HEK293 (cell line): ENCODE data around the gene KSR1.

Source experiments
- CTCF ChIA-PET: fragments of 350-600 bp; formaldehyde crosslinking; extraction: SDS; loops from one replicate; lab custom pipeline; 2021; ENCODE audit warnings: antibody characterized with exemption; lab: Yijun Ruan, JAX
- POLR2A ChIA-PET: fragments of 300-600 bp; formaldehyde crosslinking; extraction: SDS; loops from one replicate; lab custom pipeline; 2020; ENCODE audit warnings: antibody characterized with exemption, inconsistent platforms; lab: Yijun Ruan, JAX
- H3K27ac ChIP-seq: fragments of 200-500 bp; sonication (Bioruptor generic); 2 replicates; pipeline ENCODE4 v1.5.1; 2014; ENCODE audit warnings: low read depth, low read length, control low read depth, inconsistent platforms; ENCODE audit errors: extremely low read depth
- H3K36me3 ChIP-seq, 2 experiments: fragments of 200-500 bp in 1 of 2; sonication (Bioruptor generic) in 1 of 2; 1 replicate in 1 of 2; 2 replicates in 1 of 2; pipeline ENCODE4 v1.5.1; 2014 to 2017; ENCODE audit warnings: inconsistent platforms in 2 of 2, low read length in 2 of 2; ENCODE audit not compliant: control insufficient read depth in 2 of 2, insufficient read depth in 1 of 2
- H3K4me1 ChIP-seq: fragments of 200-500 bp; sonication (Bioruptor generic); 2 replicates; pipeline ENCODE4 v1.5.1; 2014; ENCODE audit warnings: mild to moderate bottlenecking, low read length, inconsistent platforms; ENCODE audit not compliant: control insufficient read depth, insufficient read depth
- H3K4me3 ChIP-seq: 2 replicates; pipeline ENCODE4 v1.5.1; 2011; ENCODE audit warnings: low read depth, mild to moderate bottlenecking, control low read depth, low read length, moderate library complexity
- H3K9me3 ChIP-seq: fragments of 200-500 bp; sonication (Bioruptor generic); 2 replicates; pipeline ENCODE4 v1.5.1; 2014; ENCODE audit warnings: low read depth, low read length, inconsistent platforms; ENCODE audit not compliant: control insufficient read depth, insufficient read depth
- FEZF1 ChIP-seq: fragments of 450-650 bp; formaldehyde crosslinking; IDR thresholded peaks from 2 replicates; pipeline ENCODE4 v1.5.1; 2016; ENCODE audit warnings: missing biosample characterization, missing genetic modification characterization
- GLI4 ChIP-seq: fragments of 450-650 bp; formaldehyde crosslinking; IDR thresholded peaks from 2 replicates; pipeline ENCODE4 v1.5.1; 2016; ENCODE audit warnings: missing biosample characterization, missing genetic modification characterization
- HOXD13 ChIP-seq: sonication (generic); formaldehyde crosslinking; IDR thresholded peaks from 2 replicates; pipeline ENCODE4 v1.8.0; 2022; ENCODE audit warnings: missing genetic modification reagents, borderline replicate concordance
- KLF7 ChIP-seq: fragments of 450-650 bp; formaldehyde crosslinking; IDR thresholded peaks from 2 replicates; pipeline ENCODE4 v1.5.1; 2016; ENCODE audit warnings: missing biosample characterization, missing genetic modification characterization, borderline replicate concordance
- ZBTB8A ChIP-seq: fragments of 450-650 bp; formaldehyde crosslinking; IDR thresholded peaks from 2 replicates; pipeline ENCODE4 v1.5.1; 2016; ENCODE audit warnings: missing biosample characterization, missing genetic modification characterization
- ZNF202 ChIP-seq: fragments of 450-650 bp; formaldehyde crosslinking; IDR thresholded peaks from 2 replicates; pipeline ENCODE4 v1.5.1; 2016; ENCODE audit warnings: missing biosample characterization, missing genetic modification characterization, borderline replicate concordance
- ZNF266 ChIP-seq: fragments of 450-650 bp; formaldehyde crosslinking; IDR thresholded peaks from 2 replicates; pipeline ENCODE4 v1.5.1; 2016; ENCODE audit warnings: missing biosample characterization, missing genetic modification characterization, low read depth
- ZNF433 ChIP-seq: fragments of 450-650 bp; formaldehyde crosslinking; IDR thresholded peaks from 2 replicates; pipeline ENCODE4 v1.5.1; 2016; ENCODE audit warnings: missing biosample characterization, missing genetic modification characterization, low read depth
- ZNF544 ChIP-seq: fragments of 450-650 bp; formaldehyde crosslinking; IDR thresholded peaks from 2 replicates; pipeline ENCODE4 v1.5.0; 2017; ENCODE audit warnings: missing biosample characterization, missing genetic modification characterization
- ZNF664 ChIP-seq: fragments of 450-650 bp; formaldehyde crosslinking; IDR thresholded peaks from 2 replicates; pipeline ENCODE4 v1.5.1; 2016; ENCODE audit warnings: missing biosample characterization, missing genetic modification characterization
- ZNF830 ChIP-seq: fragments of 450-650 bp; IDR thresholded peaks from 2 replicates; pipeline ENCODE4 v1.5.0; 2018; ENCODE audit warnings: missing biosample characterization, missing genetic modification characterization, low read depth, mild to moderate bottlenecking, moderate library complexity
- TF ChIP-seq, protein P1 (sequence below): fragments of 450-650 bp; formaldehyde crosslinking; IDR thresholded peaks from 2 replicates; pipeline ENCODE4 v1.5.1; 2017; ENCODE audit warnings: missing biosample characterization, mild to moderate bottlenecking, missing genetic modification characterization, moderate library complexity
- TF ChIP-seq, protein P2 (sequence below): fragments of 450-650 bp; formaldehyde crosslinking; IDR thresholded peaks from 2 replicates; pipeline ENCODE4 v1.5.1; 2016; ENCODE audit warnings: missing biosample characterization, missing genetic modification characterization
- TF ChIP-seq, protein P3 (sequence below): fragments of 450-650 bp; formaldehyde crosslinking; IDR thresholded peaks from 2 replicates; pipeline ENCODE4 v1.5.1; 2017; ENCODE audit warnings: missing biosample characterization, missing genetic modification characterization
- TF ChIP-seq, protein P4 (sequence below): fragments of 450-650 bp; formaldehyde crosslinking; IDR thresholded peaks from 2 replicates; pipeline ENCODE4 v1.5.1; 2016; ENCODE audit warnings: missing biosample characterization, missing genetic modification characterization, borderline replicate concordance
- TF ChIP-seq, protein P5 (sequence below): fragments of 450-650 bp; formaldehyde crosslinking; IDR thresholded peaks from 2 replicates; pipeline ENCODE4 v1.5.1; 2016; ENCODE audit warnings: missing biosample characterization, missing genetic modification characterization

Gene KSR1

DNA sequence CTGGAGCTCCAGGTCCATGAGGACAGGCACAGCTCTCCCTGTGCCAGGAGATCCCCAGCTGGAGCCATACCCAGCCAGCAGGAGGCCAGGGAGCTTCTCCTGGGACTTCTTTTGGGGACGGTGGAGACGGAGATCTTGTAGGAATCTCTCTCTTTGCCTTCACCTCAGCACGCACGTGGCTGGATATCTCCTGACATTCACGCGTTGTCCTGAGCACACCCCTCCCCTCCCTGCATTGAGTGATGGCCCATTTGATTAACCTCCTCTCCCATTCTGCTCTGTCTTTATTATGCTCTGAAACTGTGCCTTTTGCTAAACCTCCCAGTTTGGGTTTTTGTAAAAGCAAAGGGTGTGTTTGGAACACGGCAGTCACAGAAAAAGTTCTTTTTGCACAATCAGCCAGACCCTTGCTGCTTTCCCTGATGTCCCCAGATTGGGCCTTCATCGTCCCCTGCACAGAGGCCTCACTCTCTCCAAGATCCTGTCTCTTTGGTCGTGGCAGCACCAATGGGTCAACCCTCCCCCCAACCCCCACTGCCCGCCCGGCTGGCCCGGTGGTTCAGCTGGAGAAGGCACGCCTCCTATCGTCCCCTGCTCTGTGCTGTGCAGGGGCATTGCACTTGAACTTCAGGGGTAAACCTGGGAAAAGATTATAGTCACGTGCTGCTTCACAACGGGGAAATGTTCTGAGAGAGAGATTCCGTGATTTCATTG, 142.2 kb downstream of the KSR1 start (continued):
- TF ChIP-seq, protein P1, sequence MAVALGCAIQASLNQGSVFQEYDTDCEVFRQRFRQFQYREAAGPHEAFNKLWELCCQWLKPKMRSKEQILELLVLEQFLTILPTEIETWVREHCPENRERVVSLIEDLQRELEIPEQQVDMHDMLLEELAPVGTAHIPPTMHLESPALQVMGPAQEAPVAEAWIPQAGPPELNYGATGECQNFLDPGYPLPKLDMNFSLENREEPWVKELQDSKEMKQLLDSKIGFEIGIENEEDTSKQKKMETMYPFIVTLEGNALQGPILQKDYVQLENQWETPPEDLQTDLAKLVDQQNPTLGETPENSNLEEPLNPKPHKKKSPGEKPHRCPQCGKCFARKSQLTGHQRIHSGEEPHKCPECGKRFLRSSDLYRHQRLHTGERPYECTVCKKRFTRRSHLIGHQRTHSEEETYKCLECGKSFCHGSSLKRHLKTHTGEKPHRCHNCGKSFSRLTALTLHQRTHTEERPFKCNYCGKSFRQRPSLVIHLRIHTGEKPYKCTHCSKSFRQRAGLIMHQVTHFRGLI (tag by site-specific recombination), result no peak
- TF ChIP-seq ZNF202, result no peak
- TF ChIP-seq FEZF1, result no peak
- TF ChIP-seq, protein P2, sequence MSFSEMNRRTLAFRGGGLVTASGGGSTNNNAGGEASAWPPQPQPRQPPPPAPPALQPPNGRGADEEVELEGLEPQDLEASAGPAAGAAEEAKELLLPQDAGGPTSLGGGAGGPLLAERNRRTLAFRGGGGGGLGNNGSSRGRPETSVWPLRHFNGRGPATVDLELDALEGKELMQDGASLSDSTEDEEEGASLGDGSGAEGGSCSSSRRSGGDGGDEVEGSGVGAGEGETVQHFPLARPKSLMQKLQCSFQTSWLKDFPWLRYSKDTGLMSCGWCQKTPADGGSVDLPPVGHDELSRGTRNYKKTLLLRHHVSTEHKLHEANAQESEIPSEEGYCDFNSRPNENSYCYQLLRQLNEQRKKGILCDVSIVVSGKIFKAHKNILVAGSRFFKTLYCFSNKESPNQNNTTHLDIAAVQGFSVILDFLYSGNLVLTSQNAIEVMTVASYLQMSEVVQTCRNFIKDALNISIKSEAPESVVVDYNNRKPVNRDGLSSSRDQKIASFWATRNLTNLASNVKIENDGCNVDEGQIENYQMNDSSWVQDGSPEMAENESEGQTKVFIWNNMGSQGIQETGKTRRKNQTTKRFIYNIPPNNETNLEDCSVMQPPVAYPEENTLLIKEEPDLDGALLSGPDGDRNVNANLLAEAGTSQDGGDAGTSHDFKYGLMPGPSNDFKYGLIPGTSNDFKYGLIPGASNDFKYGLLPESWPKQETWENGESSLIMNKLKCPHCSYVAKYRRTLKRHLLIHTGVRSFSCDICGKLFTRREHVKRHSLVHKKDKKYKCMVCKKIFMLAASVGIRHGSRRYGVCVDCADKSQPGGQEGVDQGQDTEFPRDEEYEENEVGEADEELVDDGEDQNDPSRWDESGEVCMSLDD (tag by site-specific recombination), result no peak
- TF ChIP-seq, protein P3, sequence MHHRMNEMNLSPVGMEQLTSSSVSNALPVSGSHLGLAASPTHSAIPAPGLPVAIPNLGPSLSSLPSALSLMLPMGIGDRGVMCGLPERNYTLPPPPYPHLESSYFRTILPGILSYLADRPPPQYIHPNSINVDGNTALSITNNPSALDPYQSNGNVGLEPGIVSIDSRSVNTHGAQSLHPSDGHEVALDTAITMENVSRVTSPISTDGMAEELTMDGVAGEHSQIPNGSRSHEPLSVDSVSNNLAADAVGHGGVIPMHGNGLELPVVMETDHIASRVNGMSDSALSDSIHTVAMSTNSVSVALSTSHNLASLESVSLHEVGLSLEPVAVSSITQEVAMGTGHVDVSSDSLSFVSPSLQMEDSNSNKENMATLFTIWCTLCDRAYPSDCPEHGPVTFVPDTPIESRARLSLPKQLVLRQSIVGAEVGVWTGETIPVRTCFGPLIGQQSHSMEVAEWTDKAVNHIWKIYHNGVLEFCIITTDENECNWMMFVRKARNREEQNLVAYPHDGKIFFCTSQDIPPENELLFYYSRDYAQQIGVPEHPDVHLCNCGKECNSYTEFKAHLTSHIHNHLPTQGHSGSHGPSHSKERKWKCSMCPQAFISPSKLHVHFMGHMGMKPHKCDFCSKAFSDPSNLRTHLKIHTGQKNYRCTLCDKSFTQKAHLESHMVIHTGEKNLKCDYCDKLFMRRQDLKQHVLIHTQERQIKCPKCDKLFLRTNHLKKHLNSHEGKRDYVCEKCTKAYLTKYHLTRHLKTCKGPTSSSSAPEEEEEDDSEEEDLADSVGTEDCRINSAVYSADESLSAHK (tag by site-specific recombination), result no peak
- no peak for TF ChIP-seq ZNF544 (tag by site-specific recombination)
- TF ChIP-seq KLF7, result no peak
- TF ChIP-seq, protein P4, sequence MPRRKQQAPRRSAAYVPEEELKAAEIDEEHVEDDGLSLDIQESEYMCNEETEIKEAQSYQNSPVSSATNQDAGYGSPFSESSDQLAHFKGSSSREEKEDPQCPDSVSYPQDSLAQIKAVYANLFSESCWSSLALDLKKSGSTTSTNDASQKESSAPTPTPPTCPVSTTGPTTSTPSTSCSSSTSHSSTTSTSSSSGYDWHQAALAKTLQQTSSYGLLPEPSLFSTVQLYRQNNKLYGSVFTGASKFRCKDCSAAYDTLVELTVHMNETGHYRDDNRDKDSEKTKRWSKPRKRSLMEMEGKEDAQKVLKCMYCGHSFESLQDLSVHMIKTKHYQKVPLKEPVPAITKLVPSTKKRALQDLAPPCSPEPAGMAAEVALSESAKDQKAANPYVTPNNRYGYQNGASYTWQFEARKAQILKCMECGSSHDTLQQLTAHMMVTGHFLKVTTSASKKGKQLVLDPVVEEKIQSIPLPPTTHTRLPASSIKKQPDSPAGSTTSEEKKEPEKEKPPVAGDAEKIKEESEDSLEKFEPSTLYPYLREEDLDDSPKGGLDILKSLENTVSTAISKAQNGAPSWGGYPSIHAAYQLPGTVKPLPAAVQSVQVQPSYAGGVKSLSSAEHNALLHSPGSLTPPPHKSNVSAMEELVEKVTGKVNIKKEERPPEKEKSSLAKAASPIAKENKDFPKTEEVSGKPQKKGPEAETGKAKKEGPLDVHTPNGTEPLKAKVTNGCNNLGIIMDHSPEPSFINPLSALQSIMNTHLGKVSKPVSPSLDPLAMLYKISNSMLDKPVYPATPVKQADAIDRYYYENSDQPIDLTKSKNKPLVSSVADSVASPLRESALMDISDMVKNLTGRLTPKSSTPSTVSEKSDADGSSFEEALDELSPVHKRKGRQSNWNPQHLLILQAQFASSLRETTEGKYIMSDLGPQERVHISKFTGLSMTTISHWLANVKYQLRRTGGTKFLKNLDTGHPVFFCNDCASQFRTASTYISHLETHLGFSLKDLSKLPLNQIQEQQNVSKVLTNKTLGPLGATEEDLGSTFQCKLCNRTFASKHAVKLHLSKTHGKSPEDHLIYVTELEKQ (tag by site-specific recombination), result no peak

DNA sequence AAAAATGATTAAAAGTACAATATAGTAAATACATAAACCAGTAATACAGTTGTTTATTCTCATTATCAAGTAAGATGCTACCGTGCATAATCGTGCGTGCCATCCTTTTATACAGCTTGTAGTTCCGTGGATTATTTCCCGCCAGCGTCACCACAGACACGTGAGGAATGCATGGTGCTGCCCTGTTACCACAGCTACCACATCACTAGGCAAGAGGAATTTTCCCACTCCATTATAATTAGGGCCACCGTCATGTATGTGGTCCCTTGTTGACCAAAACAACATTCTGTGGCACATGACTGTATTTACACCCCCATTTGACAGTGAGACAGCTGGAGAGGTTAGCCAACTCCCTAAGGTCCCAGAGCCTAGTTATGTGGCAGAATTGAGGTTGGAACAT, 144.2 kb downstream of the KSR1 start:
- no peaks in the 10 kb centered on the region for H3K4me1 ChIP-seq
- no peaks in the 10 kb centered on the region for H3K9me3 ChIP-seq
- ChIA-PET POLR2A (interaction anchor here (1.4 to 1.9 kb wide), 4 partner anchors 60 to 359 kb away, joined by 3 to 5 read pairs (median 4); no protein-coding TSS in a partner anchor), CTCF (interaction anchor here (0.6 to 20.8 kb wide), 65 partner anchors 9 to 564 kb away, joined by 3 to 267 read pairs (median 7); partner anchors contain the start of gene KSR1)
- peaks cover 0 to 48% of the 10 kb centered on the region in 2 experiments; a peak in 1 of 3 replicates for H3K36me3 ChIP-seq
- no peak for TF ChIP-seq GLI4 (tag by site-specific recombination)
- no peak for TF ChIP-seq ZNF433 (tag by site-specific recombination)
- TF ChIP-seq ZNF830 (tag by site-specific recombination), result no peak
- TF ChIP-seq ZBTB8A (tag by site-specific recombination), result no peak
- TF ChIP-seq, protein P5, sequence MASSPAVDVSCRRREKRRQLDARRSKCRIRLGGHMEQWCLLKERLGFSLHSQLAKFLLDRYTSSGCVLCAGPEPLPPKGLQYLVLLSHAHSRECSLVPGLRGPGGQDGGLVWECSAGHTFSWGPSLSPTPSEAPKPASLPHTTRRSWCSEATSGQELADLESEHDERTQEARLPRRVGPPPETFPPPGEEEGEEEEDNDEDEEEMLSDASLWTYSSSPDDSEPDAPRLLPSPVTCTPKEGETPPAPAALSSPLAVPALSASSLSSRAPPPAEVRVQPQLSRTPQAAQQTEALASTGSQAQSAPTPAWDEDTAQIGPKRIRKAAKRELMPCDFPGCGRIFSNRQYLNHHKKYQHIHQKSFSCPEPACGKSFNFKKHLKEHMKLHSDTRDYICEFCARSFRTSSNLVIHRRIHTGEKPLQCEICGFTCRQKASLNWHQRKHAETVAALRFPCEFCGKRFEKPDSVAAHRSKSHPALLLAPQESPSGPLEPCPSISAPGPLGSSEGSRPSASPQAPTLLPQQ (tag by site-specific recombination), result no peak
- no peak for TF ChIP-seq ZNF664
- TF ChIP-seq ZNF266 (tag by site-specific recombination), result no peak
- no peak for TF ChIP-seq HOXD13 (CRISPR knock-in tag)
- H3K4me3 ChIP-seq, result no peak overlapping the region
- no peak overlapping the region for H3K27ac ChIP-seq
